Effector memory CD4-positive, alpha-beta T cell (primary cell): ENCODE data around the gene SCAF1.

Experiments used
- DNase-seq, 3 donors: peaks; one replicate each; pipeline ENCODE4 v3.0.0-alpha.2; 2020
- H3K27ac ChIP-seq: 2 replicates; pipeline ENCODE4 v1.7.0; 2013; ENCODE audit warnings: mild to moderate bottlenecking, low read length, moderate library complexity; ENCODE audit not compliant: insufficient read depth, poor library complexity, severe bottlenecking
- H3K27me3 ChIP-seq: replicated peaks from 2 replicates; pipeline ENCODE4 v1.7.0; 2013; ENCODE audit warnings: mild to moderate bottlenecking, low read length; ENCODE audit not compliant: insufficient read depth, control insufficient read depth, poor library complexity, severe bottlenecking
- H3K36me3 ChIP-seq: 2 replicates; pipeline ENCODE4 v1.7.0; 2013; ENCODE audit warnings: mild to moderate bottlenecking, low read length, moderate library complexity; ENCODE audit not compliant: control insufficient read depth, insufficient read depth
- H3K4me1 ChIP-seq: 2 replicates; pipeline ENCODE4 v1.7.0; 2013; ENCODE audit warnings: low read length, mild to moderate bottlenecking; ENCODE audit not compliant: control insufficient read depth, insufficient read depth, poor library complexity, severe bottlenecking
- H3K4me3 ChIP-seq: 2 replicates; pipeline ENCODE4 v1.7.0; 2013; ENCODE audit warnings: low read length, low read depth, mild to moderate bottlenecking; ENCODE audit not compliant: insufficient read depth, poor library complexity, severe bottlenecking
- H3K9me3 ChIP-seq: 2 replicates; pipeline ENCODE4 v1.7.0; 2013; ENCODE audit warnings: mild to moderate bottlenecking, low read length, moderate library complexity; ENCODE audit not compliant: control insufficient read depth

The SCAF1 gene

GRCh38 chr19:49635530-49636232, 6.3 kb upstream of the SCAF1 start:
- Histone ChIP-seq H3K27ac (no peak overlapping the region), H3K4me3 (no peak overlapping the region)
- DNase-seq, result no peak

GRCh38 chr19:49636233-49636932, 5.6 kb upstream of the SCAF1 start:
- H3K4me1 ChIP-seq, result peaks cover 23% of the 10 kb centered on the region
- H3K9me3 ChIP-seq, result no peaks in the 10 kb centered on the region
- no peaks in the 10 kb centered on the region for H3K36me3 ChIP-seq
- H3K27ac ChIP-seq, result no peak overlapping the region
- H3K4me3 ChIP-seq, result no peak overlapping the region
- H3K27me3 ChIP-seq, result no peaks in the 10 kb centered on the region
- no peak for DNase-seq

More at GRCh38 chr19:49635530-49636232, 6.3 kb upstream of the SCAF1 start:
- no peaks in the 10 kb centered on the region for H3K9me3 ChIP-seq
- peaks cover 18% of the 10 kb centered on the region for H3K4me1 ChIP-seq
- H3K27me3 ChIP-seq, result no peaks in the 10 kb centered on the region
- no peaks in the 10 kb centered on the region for H3K36me3 ChIP-seq

GRCh38 chr19:49637821-49638738, 3.9 kb upstream of the SCAF1 start:
- no peaks in the 10 kb centered on the region for H3K9me3 ChIP-seq
- DNase-seq, result no peak
- peaks cover 29% of the 10 kb centered on the region for H3K4me1 ChIP-seq
- H3K27me3 ChIP-seq, result no peaks in the 10 kb centered on the region
- no peak overlapping the region for H3K27ac ChIP-seq
- H3K4me3 ChIP-seq, result no peak overlapping the region
- H3K36me3 ChIP-seq, result no peaks in the 10 kb centered on the region

GRCh38 chr19:49639401-49640112, 2.5 kb upstream of the SCAF1 start:
- no peak for DNase-seq
- peaks cover 34% of the 10 kb centered on the region for H3K4me1 ChIP-seq
- no peaks in the 10 kb centered on the region for H3K36me3 ChIP-seq
- peak overlapping the region; percentile 74 for H3K27ac ChIP-seq
- no peaks in the 10 kb centered on the region for H3K9me3 ChIP-seq
- peak overlapping the region; percentile 70 for H3K4me3 ChIP-seq
- no peaks in the 10 kb centered on the region for H3K27me3 ChIP-seq

- Histone ChIP-seq H3K36me3 (peaks cover 3% of the 10 kb centered on the region), H3K4me3 (peak within 1 kb of the TSS; percentile 70), H3K27me3 (no peaks in the 10 kb centered on the region), H3K9me3 (no peaks in the 10 kb centered on the region), H3K27ac (peak within 1 kb of the TSS; percentile 74), H3K4me1 (peaks cover 34% of the 10 kb centered on the region)
- DNase-seq, result peak; percentile 99 to 100 (median 99)
Observed at GRCh38 chr19:49640113-49640898, 1.7 kb upstream of the SCAF1 start, which contains the start of gene RRAS. Gene RRAS, minus strand, starts transcription at chr19:49640143. Its CDS starts 45 bp downstream, at chr19:49640098.

- DNase-seq, result no peak
- Histone ChIP-seq H3K36me3 (peaks cover 23% of the 10 kb centered on the region), H3K4me3 (peak overlapping the region; percentile 84), H3K27me3 (no peaks in the 10 kb centered on the region), H3K27ac (peak overlapping the region; percentile 94), H3K9me3 (no peaks in the 10 kb centered on the region), H3K4me1 (peaks cover 34% of the 10 kb centered on the region)
Observed at GRCh38 chr19:49642492-49643035, 555 bp downstream of the SCAF1 start.

- Histone ChIP-seq H3K27me3 (no peaks in the 10 kb centered on the region), H3K27ac (no peak overlapping the region), H3K9me3 (no peaks in the 10 kb centered on the region), H3K4me1 (peaks cover 27% of the 10 kb centered on the region), H3K36me3 (peaks cover 25% of the 10 kb centered on the region), H3K4me3 (no peak overlapping the region)
- DNase-seq, result no peak
Observed at GRCh38 chr19:49643466-49643865, 1.5 kb downstream of the SCAF1 start.

- H3K27ac ChIP-seq, result no peak overlapping the region
- peaks cover 37% of the 10 kb centered on the region for H3K36me3 ChIP-seq
- no peaks in the 10 kb centered on the region for H3K9me3 ChIP-seq
- no peak for DNase-seq
- H3K4me3 ChIP-seq, result no peak overlapping the region
- peaks cover 16% of the 10 kb centered on the region for H3K4me1 ChIP-seq
- H3K27me3 ChIP-seq, result no peaks in the 10 kb centered on the region
Observed at GRCh38 chr19:49645592-49645991, 3.6 kb downstream of the SCAF1 start.
